Natural killer cell (primary cell): Measurements from ENCODE around the gene DOP1B. TPM values are rescaled to one million over a fixed set of nuclear protein-coding genes. Genes with fewer than 3 reads are reported as not detected.
A peak's percentile ranks its signal among the peaks of the same experiment; 100 is the strongest.

Experiments used
- ATAC-seq, 3 donors: fragments of 150-1000 bp in 2 of 3; fragments of 200-7000 bp in 1 of 3; cut with Tn5 transposase; 1 replicate in 1 of 3; 2 replicates in 2 of 3; pipeline ENCODE4 v1.10.0; 2021; ENCODE audit warnings: mild to moderate bottlenecking in 2 of 3, moderate library complexity in 2 of 3
- DNase-seq, 2 donors: peaks; one replicate each; pipeline versions ENCODE4 v3.0.0 to v3.0.0-alpha.2; 2013 to 2021; ENCODE audit warnings: mixed read lengths in 1 of 2
- H3K27ac ChIP-seq: one replicate; pipeline ENCODE4 v1.5.1; 2013; ENCODE audit warnings: mild to moderate bottlenecking, low read length
- H3K27me3 ChIP-seq: one replicate; pipeline ENCODE4 v1.6.1; 2013; ENCODE audit warnings: low read length; ENCODE audit not compliant: control insufficient read depth, insufficient read depth
- H3K36me3 ChIP-seq: one replicate; pipeline ENCODE4 v1.6.1; 2013; ENCODE audit warnings: low read length; ENCODE audit not compliant: control insufficient read depth, insufficient read depth
- H3K4me1 ChIP-seq: one replicate; pipeline ENCODE4 v1.6.1; 2013; ENCODE audit warnings: low read length; ENCODE audit not compliant: control insufficient read depth, insufficient read depth
- H3K4me3 ChIP-seq: one replicate; pipeline ENCODE4 v1.5.1; 2013; ENCODE audit warnings: low read length
- H3K9me3 ChIP-seq: one replicate; pipeline ENCODE4 v1.6.1; 2013; ENCODE audit warnings: low read length; ENCODE audit not compliant: control insufficient read depth, insufficient read depth
- H3K27ac Mint-ChIP-seq, 2 donors: one replicate each; pipeline ENCODE4 v1.8.0; 2022; ENCODE audit warnings: mild to moderate bottlenecking in 2 of 2, mixed read lengths in 2 of 2, moderate library complexity in 1 of 2
- H3K27me3 Mint-ChIP-seq, 2 donors: one replicate each; pipeline ENCODE4 v1.8.0; 2022; ENCODE audit warnings: low read depth in 2 of 2, mixed read lengths in 2 of 2
- H3K36me3 Mint-ChIP-seq: one replicate; pipeline ENCODE4 v1.8.0; 2022; ENCODE audit warnings: mixed read lengths
- H3K4me1 Mint-ChIP-seq, 2 donors: one replicate each; pipeline ENCODE4 v1.8.0; 2022; ENCODE audit warnings: mixed read lengths in 2 of 2
- H3K4me3 Mint-ChIP-seq: one replicate; pipeline ENCODE4 v1.8.0; 2022; ENCODE audit warnings: mild to moderate bottlenecking, moderate library complexity, mixed read lengths
- H3K9me3 Mint-ChIP-seq, 2 donors: one replicate each; pipeline ENCODE4 v1.8.0; 2022; ENCODE audit warnings: mixed read lengths in 2 of 2
- WGBS: methylation state at CpG from one replicate; pipeline ENCODE4 v1.1.7; 2013; ENCODE audit warnings: missing lambda C conversion rate; ENCODE audit not compliant: insufficient coverage; 5-methylcytosine and 5-hydroxymethylcytosine counted together
- intact Hi-C: fragments of 100-400 bp; cut with micrococcal nuclease; formaldehyde crosslinking; loops from one replicate; pipeline ENCODE4 v1.14.2; 2022
- total RNA-seq, 4 donors: library from RNA; stranded (reverse); fragments of 120-200 nt in 1 of 4; gene quantifications; one replicate each; pipeline versions ENCODE4 v1.2.3 to v1.2.4, GENCODE V29; 2013 to 2022
- TF ChIP-seq, protein P1 (sequence below): fragments of 200-600 bp; IDR thresholded peaks from one replicate; pipeline ENCODE4 v1.8.0; 2022; ENCODE audit warnings: antibody characterized with exemption

Gene DOP1B
- total RNA-seq, 3 donors from 2014 or later (not counting 1 experiment from before 2014, with no cell fraction given): 29.5 to 32.1 (median 31.9) TPM

DNA sequence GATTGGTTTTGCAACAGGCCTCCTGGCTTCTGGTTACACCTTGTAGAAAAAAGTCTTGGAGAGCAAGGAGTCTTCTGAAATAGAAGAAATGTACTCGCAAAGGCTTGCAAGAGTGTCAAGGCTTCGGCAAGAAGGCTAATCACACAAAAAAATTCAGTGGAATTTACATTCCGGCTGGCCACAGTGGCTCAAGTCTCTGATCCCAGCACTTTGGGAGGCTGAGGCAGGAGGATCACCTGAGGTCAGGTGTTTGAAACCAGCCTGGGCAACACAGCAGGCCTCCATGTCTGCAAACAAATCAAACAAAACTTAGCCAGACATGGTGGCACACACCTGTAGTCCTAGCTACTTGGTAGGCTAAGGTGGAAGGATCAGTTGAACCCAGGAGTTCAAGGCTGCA is 7.7 kb upstream of the DOP1B start:
- no peak overlapping the region for H3K27ac Mint-ChIP-seq
- Histone ChIP-seq H3K4me1 (peaks cover 27% of the 10 kb centered on the region), H3K36me3 (no peaks in the 10 kb centered on the region), H3K9me3 (no peaks in the 10 kb centered on the region), H3K27me3 (no peaks in the 10 kb centered on the region), H3K27ac (no peak overlapping the region), H3K4me3 (no peak overlapping the region)
- peaks cover 0 to 11% of the 10 kb centered on the region in 2 donors for H3K4me1 Mint-ChIP-seq
- no peaks in the 10 kb centered on the region for H3K9me3 Mint-ChIP-seq
- 97% methylated on average over 3 of the region's 3 CpGs for WGBS
- intact Hi-C loops: no loop called here
- ATAC-seq: no peak
- H3K36me3 Mint-ChIP-seq: no peaks in the 10 kb centered on the region
- DNase-seq: no peak
- H3K4me3 Mint-ChIP-seq: no peak overlapping the region
- TF ChIP-seq, protein P1, sequence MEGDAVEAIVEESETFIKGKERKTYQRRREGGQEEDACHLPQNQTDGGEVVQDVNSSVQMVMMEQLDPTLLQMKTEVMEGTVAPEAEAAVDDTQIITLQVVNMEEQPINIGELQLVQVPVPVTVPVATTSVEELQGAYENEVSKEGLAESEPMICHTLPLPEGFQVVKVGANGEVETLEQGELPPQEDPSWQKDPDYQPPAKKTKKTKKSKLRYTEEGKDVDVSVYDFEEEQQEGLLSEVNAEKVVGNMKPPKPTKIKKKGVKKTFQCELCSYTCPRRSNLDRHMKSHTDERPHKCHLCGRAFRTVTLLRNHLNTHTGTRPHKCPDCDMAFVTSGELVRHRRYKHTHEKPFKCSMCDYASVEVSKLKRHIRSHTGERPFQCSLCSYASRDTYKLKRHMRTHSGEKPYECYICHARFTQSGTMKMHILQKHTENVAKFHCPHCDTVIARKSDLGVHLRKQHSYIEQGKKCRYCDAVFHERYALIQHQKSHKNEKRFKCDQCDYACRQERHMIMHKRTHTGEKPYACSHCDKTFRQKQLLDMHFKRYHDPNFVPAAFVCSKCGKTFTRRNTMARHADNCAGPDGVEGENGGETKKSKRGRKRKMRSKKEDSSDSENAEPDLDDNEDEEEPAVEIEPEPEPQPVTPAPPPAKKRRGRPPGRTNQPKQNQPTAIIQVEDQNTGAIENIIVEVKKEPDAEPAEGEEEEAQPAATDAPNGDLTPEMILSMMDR: no peak
- no peaks in the 10 kb centered on the region for H3K27me3 Mint-ChIP-seq

DNA sequence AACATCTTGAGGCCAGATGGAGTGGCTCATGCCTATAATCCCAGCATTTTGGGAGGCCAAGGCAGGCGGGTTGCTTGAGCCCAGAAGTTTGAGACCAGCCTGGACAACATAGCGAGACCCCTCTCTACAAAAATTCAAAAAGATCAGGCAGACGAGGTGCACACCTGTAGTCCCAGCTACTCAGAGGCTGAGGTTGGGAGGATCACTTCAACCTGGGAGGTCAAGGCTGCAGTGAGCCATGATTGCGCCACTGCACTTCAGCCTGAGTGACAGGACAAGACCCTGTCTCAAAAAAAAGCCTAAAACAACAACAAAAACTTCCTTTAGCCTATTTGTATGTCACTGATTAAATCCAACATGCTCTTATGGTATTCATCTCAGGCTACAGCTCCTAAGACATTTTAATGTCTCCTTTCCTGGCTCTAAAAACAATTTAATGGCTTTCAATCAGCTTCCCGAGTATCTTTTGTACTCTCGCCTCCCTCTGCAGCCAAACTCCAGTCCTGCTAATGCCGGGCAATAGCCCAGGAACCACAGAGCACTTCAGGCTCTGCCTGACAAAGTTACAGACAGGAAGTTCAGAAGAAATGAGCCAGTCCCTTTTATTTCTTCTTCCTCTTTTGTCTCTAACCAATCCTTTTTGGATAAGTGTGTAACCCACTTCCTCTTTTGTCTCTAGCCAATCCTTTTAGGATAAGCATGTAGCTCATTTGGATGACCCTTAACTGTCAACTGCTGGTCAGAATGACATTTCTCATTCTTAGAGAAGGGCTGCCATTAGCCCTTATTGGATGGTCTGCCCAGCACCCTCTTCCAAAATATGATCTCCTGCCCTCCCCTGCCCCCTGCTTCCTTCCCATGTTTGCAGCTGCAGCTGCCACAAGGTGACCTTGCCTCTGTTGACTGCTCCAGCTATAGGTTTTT is 6.6 kb upstream of the DOP1B start:
- 55% methylated on average over 7 of the region's 7 CpGs for WGBS

DNA sequence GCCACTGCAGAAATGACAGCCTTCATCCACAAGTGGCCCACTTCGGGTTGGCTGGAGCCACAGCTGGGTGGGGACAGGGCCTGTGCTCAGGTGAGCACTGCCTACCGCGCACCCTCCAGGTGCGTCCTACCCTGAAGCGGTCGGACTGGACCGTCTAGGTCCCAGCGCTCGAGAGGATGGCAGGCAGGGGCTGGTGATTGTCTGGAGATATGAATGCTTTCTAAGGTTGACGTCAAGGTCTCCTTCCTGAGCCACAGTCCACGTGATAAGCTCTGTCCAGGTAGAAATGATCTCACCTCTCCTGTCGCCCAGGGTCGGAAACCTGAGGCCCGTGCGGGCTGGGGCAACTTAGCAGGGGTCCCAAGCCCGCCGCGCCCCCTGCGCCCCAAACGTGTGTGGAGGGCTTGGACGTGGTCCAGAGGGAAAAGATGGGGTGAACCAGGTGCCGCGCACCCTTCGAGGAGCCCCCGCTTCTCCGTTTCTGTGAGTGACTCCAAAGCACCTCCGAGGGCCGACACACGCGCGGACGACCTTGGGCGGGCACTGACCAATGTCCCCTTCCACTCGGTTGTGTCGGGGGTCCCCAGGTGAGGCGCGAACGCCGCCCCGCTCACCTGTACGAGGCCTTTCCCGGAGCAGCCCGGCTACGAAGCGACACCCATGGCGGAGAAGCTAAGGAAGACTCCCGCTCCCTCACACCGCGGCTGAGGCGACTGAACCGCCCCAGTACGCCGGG is 853 bp upstream of the DOP1B start:
- Mint-ChIP-seq H3K27ac (peak overlapping the region in 1 of 2 donors; percentile 84), H3K9me3 (no peaks in the 10 kb centered on the region), H3K4me1 (peaks cover 22 to 27% of the 10 kb centered on the region in 2 donors), H3K36me3 (no peaks in the 10 kb centered on the region), H3K27me3 (no peaks in the 10 kb centered on the region), H3K4me3 (peak overlapping the region; percentile 81)
- no peaks in the 10 kb centered on the region for H3K36me3 ChIP-seq
- H3K27me3 ChIP-seq: no peaks in the 10 kb centered on the region
- no peaks in the 10 kb centered on the region for H3K9me3 ChIP-seq
- H3K27ac ChIP-seq: peak overlapping the region; percentile 56
- H3K4me3 ChIP-seq: peak overlapping the region; percentile 57
- WGBS: 11% methylated on average over 53 of the region's 53 CpGs
- TF ChIP-seq, protein P1: no peak
- DNase-seq (peak in 1 of 2 donors; percentile 48), ATAC-seq (no peak)
- intact Hi-C loops: loop anchor here (1.0 kb wide), 3 partner anchors 19 to 165 kb away; partner anchors contain the start of genes CBR3 and MORC3
- peaks cover 16% of the 10 kb centered on the region for H3K4me1 ChIP-seq

More for the DNA sequence above, 6.6 kb upstream of the DOP1B start:
- peak overlapping the region; percentile 22 for H3K27ac ChIP-seq
- H3K36me3 Mint-ChIP-seq: no peaks in the 10 kb centered on the region
- H3K36me3 ChIP-seq: no peaks in the 10 kb centered on the region
- TF ChIP-seq, protein P1: no peak
- H3K4me1 Mint-ChIP-seq: peaks cover 0 to 11% of the 10 kb centered on the region in 2 donors
- H3K9me3 Mint-ChIP-seq: no peaks in the 10 kb centered on the region
- no peak overlapping the region for H3K4me3 ChIP-seq
- intact Hi-C loops: no loop called here
- H3K4me1 ChIP-seq: peaks cover 24% of the 10 kb centered on the region
- H3K4me3 Mint-ChIP-seq: no peak overlapping the region
- peak in 2 of 3 donors; percentile 33 to 68 for ATAC-seq
- no peaks in the 10 kb centered on the region for H3K27me3 ChIP-seq
- no peak overlapping the region for H3K27ac Mint-ChIP-seq
- no peak for DNase-seq
- H3K27me3 Mint-ChIP-seq: no peaks in the 10 kb centered on the region
- H3K9me3 ChIP-seq: no peaks in the 10 kb centered on the region
